Osteocyte (in vitro differentiated cells): ENCODE results near the gene PROX1. TPM values are rescaled to one million over a fixed set of nuclear protein-coding genes. Genes with fewer than 3 reads are reported as not detected.

Experiments used
- DNase-seq: peaks from one replicate; pipeline ENCODE4 v3.0.0; 2021; ENCODE audit warnings: mixed read lengths; ENCODE audit not compliant: unreplicated experiment; ENCODE audit errors: extremely low spot score
- H3K27ac Mint-ChIP-seq: one replicate; pipeline ENCODE4 v1.8.0; 2021; ENCODE audit warnings: mild to moderate bottlenecking, mixed read lengths; ENCODE audit not compliant: unreplicated experiment
- H3K27me3 Mint-ChIP-seq: one replicate; pipeline ENCODE4 v1.8.0; 2021; ENCODE audit warnings: mixed read lengths; ENCODE audit not compliant: unreplicated experiment
- H3K36me3 Mint-ChIP-seq: one replicate; pipeline ENCODE4 v1.8.0; 2021; ENCODE audit warnings: mixed read lengths; ENCODE audit not compliant: unreplicated experiment
- H3K4me1 Mint-ChIP-seq: one replicate; pipeline ENCODE4 v1.8.0; 2021; ENCODE audit warnings: mixed read lengths; ENCODE audit not compliant: unreplicated experiment
- H3K4me3 Mint-ChIP-seq: one replicate; pipeline ENCODE4 v1.8.0; 2021; ENCODE audit warnings: mild to moderate bottlenecking, moderate library complexity, mixed read lengths; ENCODE audit not compliant: unreplicated experiment
- H3K9me3 Mint-ChIP-seq: one replicate; pipeline ENCODE4 v1.8.0; 2021; ENCODE audit warnings: mixed read lengths; ENCODE audit not compliant: unreplicated experiment
- CTCF ChIP-seq: fragments of 200-600 bp; sonication (generic); IDR thresholded peaks from 2 replicates; pipeline ENCODE4 v1.5.0; 2021; ENCODE audit warnings: antibody characterized with exemption, mild to moderate bottlenecking, moderate library complexity
- total RNA-seq: library from RNA; stranded (reverse); gene quantifications from 2 replicates; pipeline ENCODE4 v1.2.1, GENCODE V29; 2021

The PROX1 gene
- total RNA-seq, 1 donor from 2014 or later, result 0.32 TPM

GRCh38 chr1:214050513-214051401 is 63.0 kb downstream of the PROX1 start:
- Mint-ChIP-seq H3K36me3 (no peaks in the 10 kb centered on the region), H3K4me1 (no peaks in the 10 kb centered on the region), H3K4me3 (no peak overlapping the region), H3K27me3 (no peaks in the 10 kb centered on the region), H3K27ac (no peak overlapping the region), H3K9me3 (peaks cover 9% of the 10 kb centered on the region)
- no peak for TF ChIP-seq CTCF
- DNase-seq, result no peak

- H3K27ac Mint-ChIP-seq, result no peak overlapping the region
- H3K4me3 Mint-ChIP-seq, result no peak overlapping the region
- TF ChIP-seq CTCF, result no peak
- no peaks in the 10 kb centered on the region for H3K27me3 Mint-ChIP-seq
- H3K36me3 Mint-ChIP-seq, result no peaks in the 10 kb centered on the region
- no peak for DNase-seq
- peaks cover 9% of the 10 kb centered on the region for H3K9me3 Mint-ChIP-seq
- H3K4me1 Mint-ChIP-seq, result no peaks in the 10 kb centered on the region
These were observed 64.0 kb downstream of the PROX1 start for GRCh38 chr1:214051786-214052185.

GRCh38 chr1:214058076-214058475 is 70.3 kb downstream of the PROX1 start:
- DNase-seq, result no peak
- no peaks in the 10 kb centered on the region for H3K4me1 Mint-ChIP-seq
- H3K27me3 Mint-ChIP-seq, result no peaks in the 10 kb centered on the region
- H3K9me3 Mint-ChIP-seq, result no peaks in the 10 kb centered on the region
- no peak for TF ChIP-seq CTCF
- no peak overlapping the region for H3K27ac Mint-ChIP-seq
- no peak overlapping the region for H3K4me3 Mint-ChIP-seq
- no peaks in the 10 kb centered on the region for H3K36me3 Mint-ChIP-seq

GRCh38 chr1:214066190-214066589 is 78.4 kb downstream of the PROX1 start:
- Mint-ChIP-seq H3K36me3 (no peaks in the 10 kb centered on the region), H3K9me3 (no peaks in the 10 kb centered on the region), H3K4me3 (no peak overlapping the region), H3K4me1 (no peaks in the 10 kb centered on the region), H3K27ac (no peak overlapping the region), H3K27me3 (no peaks in the 10 kb centered on the region)
- DNase-seq, result no peak
- TF ChIP-seq CTCF, result no peak

- no peak overlapping the region for H3K27ac Mint-ChIP-seq
- no peaks in the 10 kb centered on the region for H3K9me3 Mint-ChIP-seq
- TF ChIP-seq CTCF, result no peak
- H3K4me3 Mint-ChIP-seq, result no peak overlapping the region
- H3K4me1 Mint-ChIP-seq, result no peaks in the 10 kb centered on the region
- H3K27me3 Mint-ChIP-seq, result no peaks in the 10 kb centered on the region
- DNase-seq, result no peak
- no peaks in the 10 kb centered on the region for H3K36me3 Mint-ChIP-seq
These were observed 79.2 kb downstream of the PROX1 start for GRCh38 chr1:214066936-214067335.
